PFSK-1 (cell line): ENCODE results near the gene MET.

Experiments
- FOXP2 ChIP-seq: optimal IDR thresholded peaks from 2 replicates; pipeline ENCODE3; 2011; ENCODE audit warnings: borderline replicate concordance, control low read depth, inconsistent platforms; ENCODE audit not compliant: insufficient read depth; ENCODE audit errors: extremely low read length, extremely low read depth
- POLR2AphosphoS5 ChIP-seq: IDR thresholded peaks from 2 replicates; pipeline ENCODE4 v1.6.1; 2012; ENCODE audit warnings: low read depth, mild to moderate bottlenecking, control low read depth, low read length, moderate library complexity
- SIN3A ChIP-seq: IDR thresholded peaks from 2 replicates; pipeline ENCODE4 v1.6.1; 2012; ENCODE audit warnings: mild to moderate bottlenecking, low read length, moderate library complexity, borderline replicate concordance; ENCODE audit not compliant: insufficient read depth
- TAF1 ChIP-seq: IDR thresholded peaks from 2 replicates; pipeline ENCODE4 v1.6.1; 2012; ENCODE audit warnings: low read length, control low read depth, borderline replicate concordance; ENCODE audit not compliant: insufficient read depth
- TF ChIP-seq, protein P1 (sequence below), 2 experiments: IDR thresholded peaks; 2 replicates each; pipeline versions ENCODE4 v1.6.1 to v1.8.0; 2011 to 2012; ENCODE audit warnings: low read depth in 2 of 2, low read length in 2 of 2, control low read depth in 1 of 2, inconsistent platforms in 1 of 2, mild to moderate bottlenecking in 1 of 2, moderate library complexity in 1 of 2; ENCODE audit not compliant: insufficient read depth in 1 of 2

Gene MET

DNA sequence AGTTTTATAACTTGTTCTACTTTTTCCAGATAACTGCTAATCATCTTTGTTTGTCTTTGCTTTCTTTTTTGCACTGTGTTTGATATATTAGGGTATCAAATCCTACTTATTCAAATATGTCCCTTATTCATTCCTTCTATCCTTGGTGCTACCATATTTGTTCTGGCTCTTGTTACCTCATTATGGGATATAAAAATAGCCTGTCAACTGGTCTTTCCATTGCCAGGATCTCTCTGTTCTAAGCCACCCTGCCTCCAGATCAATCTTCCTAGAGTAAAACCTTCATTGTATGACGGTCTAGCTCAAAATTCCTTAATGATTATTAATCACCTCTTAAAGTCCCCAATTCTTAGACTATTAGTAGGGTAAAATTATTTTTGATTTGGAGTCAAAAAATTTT lies 25.2 kb downstream of the MET start:
- no peak for TF ChIP-seq POLR2AphosphoS5
- TF ChIP-seq, protein P1, sequence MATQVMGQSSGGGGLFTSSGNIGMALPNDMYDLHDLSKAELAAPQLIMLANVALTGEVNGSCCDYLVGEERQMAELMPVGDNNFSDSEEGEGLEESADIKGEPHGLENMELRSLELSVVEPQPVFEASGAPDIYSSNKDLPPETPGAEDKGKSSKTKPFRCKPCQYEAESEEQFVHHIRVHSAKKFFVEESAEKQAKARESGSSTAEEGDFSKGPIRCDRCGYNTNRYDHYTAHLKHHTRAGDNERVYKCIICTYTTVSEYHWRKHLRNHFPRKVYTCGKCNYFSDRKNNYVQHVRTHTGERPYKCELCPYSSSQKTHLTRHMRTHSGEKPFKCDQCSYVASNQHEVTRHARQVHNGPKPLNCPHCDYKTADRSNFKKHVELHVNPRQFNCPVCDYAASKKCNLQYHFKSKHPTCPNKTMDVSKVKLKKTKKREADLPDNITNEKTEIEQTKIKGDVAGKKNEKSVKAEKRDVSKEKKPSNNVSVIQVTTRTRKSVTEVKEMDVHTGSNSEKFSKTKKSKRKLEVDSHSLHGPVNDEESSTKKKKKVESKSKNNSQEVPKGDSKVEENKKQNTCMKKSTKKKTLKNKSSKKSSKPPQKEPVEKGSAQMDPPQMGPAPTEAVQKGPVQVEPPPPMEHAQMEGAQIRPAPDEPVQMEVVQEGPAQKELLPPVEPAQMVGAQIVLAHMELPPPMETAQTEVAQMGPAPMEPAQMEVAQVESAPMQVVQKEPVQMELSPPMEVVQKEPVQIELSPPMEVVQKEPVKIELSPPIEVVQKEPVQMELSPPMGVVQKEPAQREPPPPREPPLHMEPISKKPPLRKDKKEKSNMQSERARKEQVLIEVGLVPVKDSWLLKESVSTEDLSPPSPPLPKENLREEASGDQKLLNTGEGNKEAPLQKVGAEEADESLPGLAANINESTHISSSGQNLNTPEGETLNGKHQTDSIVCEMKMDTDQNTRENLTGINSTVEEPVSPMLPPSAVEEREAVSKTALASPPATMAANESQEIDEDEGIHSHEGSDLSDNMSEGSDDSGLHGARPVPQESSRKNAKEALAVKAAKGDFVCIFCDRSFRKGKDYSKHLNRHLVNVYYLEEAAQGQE (IDR thresholded peaks at IDR 0.05; ENCODE audit: insufficient read depth in 1 of 2, low read depth in 2 of 2, low read length in 2 of 2): no peak
- no peak for TF ChIP-seq TAF1
- TF ChIP-seq FOXP2: no peak
- TF ChIP-seq SIN3A: no peak

DNA sequence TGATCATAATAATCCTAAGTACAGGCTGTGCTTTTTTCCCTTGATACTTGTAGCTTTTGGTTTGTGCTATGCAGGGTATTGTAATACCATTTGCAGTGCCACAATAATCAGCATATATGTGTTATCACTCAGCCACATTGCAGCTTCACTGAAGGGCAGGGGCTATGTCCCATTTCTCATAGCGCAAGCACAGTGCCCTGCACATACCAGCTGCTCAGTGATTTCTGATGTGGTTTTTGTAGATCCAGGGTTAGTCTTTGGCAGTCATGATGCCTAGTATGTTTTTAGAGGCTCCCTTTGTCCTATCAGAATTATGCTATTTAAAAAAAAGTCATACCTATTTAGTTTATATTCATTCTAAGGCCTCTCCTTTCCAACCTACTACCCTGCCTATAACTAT lies 25.8 kb downstream of the MET start:
- no peak for TF ChIP-seq TAF1
- no peak for TF ChIP-seq FOXP2
- TF ChIP-seq SIN3A: no peak
- TF ChIP-seq POLR2AphosphoS5: no peak
- TF ChIP-seq, protein P1 (IDR thresholded peaks at IDR 0.05; ENCODE audit: insufficient read depth in 1 of 2, low read depth in 2 of 2, low read length in 2 of 2): no peak

GRCh38 chr7:116698396-116698795 lies 26.4 kb downstream of the MET start:
- TF ChIP-seq TAF1: no peak
- TF ChIP-seq, protein P1 (IDR thresholded peaks at IDR 0.05; ENCODE audit: insufficient read depth in 1 of 2, low read depth in 2 of 2, low read length in 2 of 2): no peak
- no peak for TF ChIP-seq POLR2AphosphoS5
- no peak for TF ChIP-seq SIN3A
- no peak for TF ChIP-seq FOXP2

GRCh38 chr7:116698930-116699721 lies 27.1 kb downstream of the MET start:
- TF ChIP-seq FOXP2: no peak

GRCh38 chr7:116699722-116700120 lies 27.7 kb downstream of the MET start:
- TF ChIP-seq SIN3A (no peak), TAF1 (no peak), POLR2AphosphoS5 (no peak), FOXP2 (no peak)
- TF ChIP-seq, protein P1 (IDR thresholded peaks at IDR 0.05; ENCODE audit: insufficient read depth in 1 of 2, low read depth in 2 of 2, low read length in 2 of 2): no peak
